ENCODE data around the gene NUDT22.

The NUDT22 gene

GRCh38 chr11:64276653-64277431, 50.8 kb downstream of the NUDT22 start:
- Histone ChIP-seq H3K27me3 (ENCODE audit: control insufficient read depth, insufficient read depth, low read length) (no peaks in the 10 kb centered on the region), H3K4me3 (ENCODE audit: low read length) (no peak overlapping the region), H3K36me3 (ENCODE audit: insufficient read depth, low read length) (peaks cover 9% of the 10 kb centered on the region), H3K9me3 (replicated peaks; ENCODE audit: low read length) (no peaks in the 10 kb centered on the region), H3K9ac (ENCODE audit: low read depth, low read length) (peak overlapping the region; percentile 16), H3K4me1 (ENCODE audit: control insufficient read depth, insufficient read depth, low read length) (peaks cover 12% of the 10 kb centered on the region), H3K4me2 (ENCODE audit: low read length) (peak overlapping the region; percentile 25)

GRCh38 chr11:64278576-64279190, 52.6 kb downstream of the NUDT22 start:
- Histone ChIP-seq H3K4me1 (ENCODE audit: control insufficient read depth, insufficient read depth, low read length) (peaks cover 11% of the 10 kb centered on the region), H3K4me2 (ENCODE audit: low read length) (no peak overlapping the region), H3K9me3 (replicated peaks; ENCODE audit: low read length) (no peaks in the 10 kb centered on the region), H3K9ac (ENCODE audit: low read depth, low read length) (no peak overlapping the region), H3K4me3 (ENCODE audit: low read length) (no peak overlapping the region), H3K36me3 (ENCODE audit: insufficient read depth, low read length) (peaks cover 9% of the 10 kb centered on the region), H3K27me3 (ENCODE audit: control insufficient read depth, insufficient read depth, low read length) (no peaks in the 10 kb centered on the region)
